Adrenal gland (tissue), 5 donors: Measurements from ENCODE around the gene METTL27.
"Not testable (repeated sequence)": the region's sequence is repeated elsewhere in the genome, so short reads cannot be mapped to it uniquely, and the experiment has no call there.

ENCODE experiments used
- CTCF ChIP-seq, 6 experiments: fragments of 450-650 bp in 4 of 6; fragments of 200-600 bp in 2 of 6; sonication (generic) in 1 of 6; IDR thresholded peaks; 1 replicate in 5 of 6; 2 replicates in 1 of 6; pipeline versions ENCODE4 v1.5.1 to v1.8.0; 2016 to 2021; ENCODE audit warnings: antibody characterized with exemption in 6 of 6, mild to moderate bottlenecking in 2 of 6, moderate library complexity in 1 of 6
- POLR2A ChIP-seq, 2 donors: fragments of 450-650 bp; IDR thresholded peaks; one replicate each; pipeline ENCODE4 v1.6.1; 2017; ENCODE audit warnings: antibody characterized with exemption in 2 of 2, mild to moderate bottlenecking in 2 of 2, moderate library complexity in 1 of 2
- donor health status: DM: no; HTN: no; CAD: no.

GRCh38 chr7:73845701-73846195, 3.4 kb upstream of the METTL27 start:
- not testable (repeated sequence) for TF ChIP-seq CTCF, POLR2A (IDR thresholded peaks at IDR 0.05)
